Measurements from ENCODE around the gene STIM2. TPM values are rescaled to one million over a fixed set of nuclear protein-coding genes. Genes with fewer than 3 reads are reported as not detected.
A peak's percentile ranks its signal among the peaks of the same experiment; 100 is the strongest.

Gene STIM2
- 43.7 and 48.5 TPM in 2 replicates for total RNA-seq (2013; cell fraction: nucleolus; rRNA removed)
- total RNA-seq (2014; rRNA removed) = 19.7 and 21.6 TPM in 2 replicates
- 16.5 and 20.0 TPM in 2 replicates for total RNA-seq (2014; rRNA removed; fragmentation: Illumina TruSeq; extraction: Trizol)
- total RNA-seq (2021) = 24.4 and 25.9 TPM in 2 replicates
- polyA plus RNA-seq (2011; ENCODE audit: low read depth) = 17.5 TPM
- polyA plus RNA-seq (2011; rRNA removed) = 40.7 and 41.5 TPM in 2 replicates
- 29.4 and 38.6 TPM in 2 replicates for polyA plus RNA-seq (2011; cell fraction: cytosol; rRNA removed)
- 101 and 107 TPM in 2 replicates for polyA plus RNA-seq (2011; cell fraction: nucleus; rRNA removed)
- polyA plus RNA-seq (2012) = 19.2 and 19.4 TPM in 2 replicates
- 17.4 and 18.8 TPM in 2 replicates for polyA plus RNA-seq (2014; fragmentation: Illumina TruSeq; extraction: Trizol)
- 10 to 100 TPM in 1 of 2 experiments, 1 to 10 TPM in 1; 4.7 to 10.3 TPM for polyA plus RNA-seq (2014; fragmentation: Nextera tagmentation; extraction: Ambion mirVana)
- polyA plus RNA-seq (2014; rRNA removed) = 14.1 and 14.2 TPM in 2 replicates
- 10 to 100 TPM; 12.3 to 19.3 TPM for polyA plus RNA-seq (2016; fragmentation: Nextera tagmentation; extraction: Ambion mirVana)
- 40.2 and 47.0 TPM in 2 replicates for polyA minus RNA-seq (2011; rRNA and poly(A)+ RNA removed)
- polyA minus RNA-seq (2011; cell fraction: cytosol; rRNA and poly(A)+ RNA removed) = 7.8 and 18.5 TPM in 2 replicates
- 45.6 and 81.6 TPM in 2 replicates for polyA minus RNA-seq (2011; cell fraction: nucleus; rRNA and poly(A)+ RNA removed)
- percentile 77 among the genes with signal in this experiment for Bru-seq, nascent RNA
- percentile 60 among the genes with signal in this experiment for BruChase-seq, experiment 1, labeled RNA remaining after a 6-hour chase
- percentile 67 among the genes with signal in this experiment for BruChase-seq, experiment 2, labeled RNA remaining after a 2-hour chase
- long read RNA-seq, experiment 1, partial matches to known transcripts = 1 of 3 reads
- long read RNA-seq, experiment 1, other reads (novel, unspliced or antisense) = 1 of 3 reads
- long read RNA-seq, experiment 2, partial matches to known transcripts = 5 of 20 reads
- long read RNA-seq, experiment 2, other reads (novel, unspliced or antisense) = 14 of 20 reads

GRCh38 chr4:26860157-26860921 is at the start of gene STIM2:
Gene STIM2, plus strand, starts transcription at chr4:26860841.
- under 1% methylated on average over 52 of the region's 74 CpGs for WGBS (ENCODE audit: insufficient coverage, insufficient replicate concordance, low lambda C conversion rate, missing lambda C conversion rate)
- H3K9me3 ChIP-seq (replicated peaks; ENCODE audit: control insufficient read depth, insufficient read depth, low read length) = no peaks in the 10 kb centered on the region
- H3K27me3 ChIP-seq (replicated peaks in 1 of 2; ENCODE audit: control insufficient read depth in 2 of 2, insufficient read depth in 2 of 2, low read length in 1 of 2) = no peaks in the 10 kb centered on the region
- H3K79me2 ChIP-seq (ENCODE audit: control insufficient read depth, insufficient read depth, low read length) = peaks cover 44% of the 10 kb centered on the region
- DNase-seq (ENCODE audit: low read depth, low spot score) (peak; percentile 91), FAIRE-seq (peak; percentile 87), ATAC-seq (peak; percentile 71)
- in situ Hi-C loops (cut with MboI) = no loop called here
- ChIA-PET POLR2A (interaction anchor here (0.8 to 4.1 kb wide), 8 partner anchors 14 to 277 kb away, joined by 4 to 51 read pairs (median 12); partner anchors contain the start of gene TBC1D19), RAD21 (ENCODE audit: unreplicated experiment) (interaction anchor here (0.6 to 4.1 kb wide), 12 partner anchors 11 to 149 kb away, joined by 3 to 55 read pairs (median 7); no protein-coding TSS in a partner anchor), CTCF (interaction anchor here (0.6 to 3.4 kb wide), 6 partner anchors 24 to 150 kb away, joined by 3 to 15 read pairs (median 3); no protein-coding TSS in a partner anchor), SMC1A (ENCODE audit: uncharacterized antibody, unreplicated experiment) (interaction anchor here (1.2 to 4.2 kb wide), 5 partner anchors 25 to 146 kb away, joined by 3 to 55 read pairs (median 27); no protein-coding TSS in a partner anchor)
- intact Hi-C loops (cut with micrococcal nuclease; ENCODE audit: unreplicated experiment) = loop anchor here (2.0 to 5.0 kb wide), 6 partner anchors 48 to 403 kb away; partner anchors contain the start of gene TBC1D19
- H3K4me2 ChIP-seq (ENCODE audit: control insufficient read depth, insufficient read depth) = peak within 1 kb of the TSS; percentile 100
- H3K4me3 ChIP-seq = peak within 1 kb of the TSS; percentile 84
- H2AFZ ChIP-seq (ENCODE audit: control insufficient read depth, low read depth, low read length) = peak within 1 kb of the TSS; percentile 98
- peak within 1 kb of the TSS; percentile 68 for H3K9ac ChIP-seq (ENCODE audit: control insufficient read depth, insufficient read depth, low read length)
- H3K27ac ChIP-seq (ENCODE audit: control insufficient read depth, insufficient read depth) = peak within 1 kb of the TSS; percentile 72
- H3K4me1 ChIP-seq (ENCODE audit: control insufficient read depth, insufficient read depth, low read length) = peaks cover 19% of the 10 kb centered on the region
- H4K20me1 ChIP-seq (ENCODE audit: control insufficient read depth, insufficient read depth) = no peaks in the 10 kb centered on the region; the same call in 1 of the 2 replicates
- no peaks in the 10 kb centered on the region for H3K36me3 ChIP-seq (ENCODE audit: control insufficient read depth in 2 of 2, insufficient read depth in 2 of 2, low read length in 1 of 2)
- BruUV-seq (replicated peaks) = TSS peak; percentile 94
- TF ChIP-seq RFX5 (IDR thresholded peaks at IDR 0.05; ENCODE audit: low read depth, low read length) = no peak
- TF ChIP-seq ZNF384 (IDR thresholded peaks at IDR 0.05; ENCODE audit: borderline replicate concordance, low read depth, low read length) = peak; percentile 85
- no peak for TF ChIP-seq FOXM1 (IDR thresholded peaks at IDR 0.05; ENCODE audit: low read depth, low read length)
- no peak for TF ChIP-seq MYC (IDR thresholded peaks at IDR 0.05; ENCODE audit: insufficient read depth, insufficient read length, insufficient replicate concordance, low read length, severe bottlenecking)
- TF ChIP-seq HSF1 (IDR thresholded peaks at IDR 0.05; ENCODE audit: low read depth, low read length) = no peak
- no peak for TF ChIP-seq ZBED1 (IDR thresholded peaks at IDR 0.05; ENCODE audit: borderline replicate concordance)
- TF ChIP-seq HCFC1 (IDR thresholded peaks at IDR 0.05; ENCODE audit: low read length) = peak; percentile 41
- peak; percentile 36; the same call in 1 of the 2 replicates for TF ChIP-seq SMC3 (IDR thresholded peaks at IDR 0.05; ENCODE audit: borderline replicate concordance, low read length)
- no peak for TF ChIP-seq CHD1 (IDR thresholded peaks at IDR 0.05; ENCODE audit: low read depth, low read length)
- TF ChIP-seq, protein P1, sequence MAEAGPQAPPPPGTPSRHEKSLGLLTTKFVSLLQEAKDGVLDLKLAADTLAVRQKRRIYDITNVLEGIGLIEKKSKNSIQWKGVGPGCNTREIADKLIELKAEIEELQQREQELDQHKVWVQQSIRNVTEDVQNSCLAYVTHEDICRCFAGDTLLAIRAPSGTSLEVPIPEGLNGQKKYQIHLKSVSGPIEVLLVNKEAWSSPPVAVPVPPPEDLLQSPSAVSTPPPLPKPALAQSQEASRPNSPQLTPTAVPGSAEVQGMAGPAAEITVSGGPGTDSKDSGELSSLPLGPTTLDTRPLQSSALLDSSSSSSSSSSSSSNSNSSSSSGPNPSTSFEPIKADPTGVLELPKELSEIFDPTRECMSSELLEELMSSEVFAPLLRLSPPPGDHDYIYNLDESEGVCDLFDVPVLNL (IDR thresholded peaks at IDR 0.05; ENCODE audit: low read depth, low read length) = 0 out of 2 replicates have a peak, but pooled peaks have one; percentile 18
- TF ChIP-seq EZH2 (IDR thresholded peaks at IDR 0.05; ENCODE audit: borderline replicate concordance, control insufficient read depth, low read depth, low read length) = no peak
- TF ChIP-seq STAT1 (conservative IDR thresholded peaks at IDR 0.05) = no peak
- TF ChIP-seq KLF5 (IDR thresholded peaks at IDR 0.05; ENCODE audit: partially characterized antibody) = no peak
- TF ChIP-seq SUZ12 (IDR thresholded peaks at IDR 0.05; ENCODE audit: unreplicated experiment) = no peak
- peak; percentile 51 to 60; a peak in 3 of 4 replicates for TF ChIP-seq IKZF2 (IDR thresholded peaks at IDR 0.05)

Data from GM12878 (cell line).